H1 (cell line): Measurements from ENCODE around the gene RASL10A. TPM values are rescaled to one million over a fixed set of nuclear protein-coding genes. Genes with fewer than 3 reads are reported as not detected.

Experiments used
- CTCF ChIA-PET: fragments of 300-600 bp; sonication (Branson Sonifier 250); formaldehyde crosslinking; loops from one replicate; lab custom pipeline; 2021; ENCODE audit not compliant: partially characterized antibody; lab: Charles Lee
- POLR2A ChIA-PET: fragments of 300-600 bp; sonication (Branson Sonifier 250); formaldehyde crosslinking; loops from one replicate; lab custom pipeline; 2021; ENCODE audit warnings: inconsistent platforms; ENCODE audit not compliant: partially characterized antibody; lab: Charles Lee
- DNase-seq, 2 experiments: peaks; one replicate each; pipeline versions ENCODE4 v3.0.0 to v3.0.0-alpha.2; 2010 to 2022; ENCODE audit warnings: low spot score in 2 of 2, low read depth in 1 of 2, mixed read lengths in 1 of 2
- FAIRE-seq: peaks from 2 replicates; lab custom pipeline; 2011; peaks lifted over from hg19 to GRCh38; lab: Jason Lieb, UNC
- H2AFZ ChIP-seq: 2 replicates; pipeline ENCODE4 v1.8.1; 2012; ENCODE audit warnings: low read length, inconsistent platforms
- H2AK5ac ChIP-seq: 2 replicates; pipeline ENCODE4 v1.6.1; 2013; ENCODE audit warnings: low read depth, low read length
- H2BK120ac ChIP-seq: replicated peaks from 2 replicates; pipeline ENCODE3; 2013; ENCODE audit warnings: low read depth, low read length, inconsistent platforms
- H2BK12ac ChIP-seq: 2 replicates; pipeline ENCODE4 v1.6.1; 2013; ENCODE audit warnings: low read depth, low read length
- H2BK15ac ChIP-seq: 2 replicates; pipeline ENCODE4 v1.6.1; 2013; ENCODE audit warnings: low read length
- H2BK20ac ChIP-seq: 2 replicates; pipeline ENCODE4 v1.6.1; 2013; ENCODE audit warnings: low read length
- H2BK5ac ChIP-seq: 2 replicates; pipeline ENCODE4 v1.6.1; 2013; ENCODE audit warnings: low read depth, low read length
- H3K14ac ChIP-seq: 2 replicates; pipeline ENCODE4 v1.6.1; 2013; ENCODE audit warnings: inconsistent platforms; ENCODE audit not compliant: insufficient read length
- H3K18ac ChIP-seq: 2 replicates; pipeline ENCODE4 v1.6.1; 2013; ENCODE audit warnings: low read length; ENCODE audit errors: extremely low read depth
- H3K23ac ChIP-seq: 2 replicates; pipeline ENCODE4 v1.6.1; 2013; ENCODE audit warnings: inconsistent platforms; ENCODE audit not compliant: insufficient read length
- H3K23me2 ChIP-seq: 2 replicates; pipeline ENCODE4 v1.6.1; 2013; ENCODE audit warnings: low read depth, low read length
- H3K27ac ChIP-seq: 2 replicates; pipeline ENCODE4 v1.6.1; 2011; ENCODE audit warnings: low read depth, low read length, inconsistent platforms
- H3K27me3 ChIP-seq, 4 experiments: replicated peaks in 1 of 4; 1 replicate in 1 of 4; 2 replicates in 3 of 4; pipeline versions ENCODE4 v1.6.1 to v1.8.1; 2011 to 2013; ENCODE audit warnings: low read length in 3 of 4, mild to moderate bottlenecking in 3 of 4, inconsistent platforms in 2 of 4, mixed read lengths in 2 of 4, moderate library complexity in 1 of 4; ENCODE audit not compliant: control insufficient read depth in 3 of 4, insufficient read depth in 3 of 4; ENCODE audit errors: extremely low read depth in 1 of 4
- H3K36me3 ChIP-seq, 4 experiments: 2 replicates each; pipeline versions ENCODE4 v1.6.1 to v1.8.1; 2011 to 2013; ENCODE audit warnings: mild to moderate bottlenecking in 4 of 4, low read length in 3 of 4, moderate library complexity in 2 of 4, control low read depth in 1 of 4, inconsistent platforms in 1 of 4; ENCODE audit not compliant: insufficient read depth in 4 of 4, control insufficient read depth in 2 of 4
- H3K4ac ChIP-seq: replicated peaks from 2 replicates; pipeline ENCODE3; 2013; ENCODE audit warnings: low read length, low read depth, mixed read lengths, inconsistent platforms; ENCODE audit not compliant: insufficient read length
- H3K4me1 ChIP-seq, 4 experiments: replicated peaks in 1 of 4; 1 replicate in 1 of 4; 2 replicates in 3 of 4; pipeline versions ENCODE4 v1.6.1 to v1.8.1; 2011 to 2013; ENCODE audit warnings: low read length in 3 of 4, inconsistent platforms in 2 of 4, mixed read lengths in 1 of 4; ENCODE audit not compliant: insufficient read depth in 4 of 4, control insufficient read depth in 3 of 4
- H3K4me2 ChIP-seq, 2 experiments: 2 replicates each; pipeline versions ENCODE4 v1.6.1 to v1.8.1; 2011 to 2013; ENCODE audit warnings: low read depth in 2 of 2, low read length in 2 of 2, control low read depth in 1 of 2, inconsistent platforms in 1 of 2, mild to moderate bottlenecking in 1 of 2; ENCODE audit not compliant: insufficient read depth in 1 of 2
- H3K4me3 ChIP-seq, 4 experiments: fragments of 200-600, 300-600 bp in 1 of 4; sonication (generic), shearing (Covaris generic), sonication (Bioruptor Twin) in 1 of 4; 2 replicates each; pipeline versions ENCODE4 v1.5.1 to v1.8.1; 2011 to 2016; ENCODE audit warnings: low read length in 4 of 4, low read depth in 3 of 4, control low read depth in 2 of 4, inconsistent platforms in 2 of 4, mild to moderate bottlenecking in 2 of 4, mixed read lengths in 1 of 4, moderate library complexity in 1 of 4; ENCODE audit not compliant: insufficient read depth in 2 of 4; ENCODE audit errors: extremely low read depth in 1 of 4
- H3K56ac ChIP-seq: replicated peaks from 2 replicates; pipeline ENCODE3; 2013; ENCODE audit warnings: low read depth, mild to moderate bottlenecking, mixed read lengths, low read length, inconsistent platforms; ENCODE audit not compliant: insufficient read length
- H3K79me1 ChIP-seq: 2 replicates; pipeline ENCODE4 v1.6.1; 2013; ENCODE audit warnings: low read depth, low read length, control low read depth
- H3K79me2 ChIP-seq, 2 experiments: 2 replicates each; pipeline versions ENCODE4 v1.6.1 to v1.8.1; 2012 to 2013; ENCODE audit warnings: low read length in 2 of 2, mild to moderate bottlenecking in 2 of 2, inconsistent platforms in 1 of 2; ENCODE audit not compliant: insufficient read depth in 2 of 2, control insufficient read depth in 1 of 2
- H3K9ac ChIP-seq, 4 experiments: replicated peaks in 1 of 4; 1 replicate in 1 of 4; 2 replicates in 3 of 4; pipeline versions ENCODE4 v1.6.1 to v1.8.1; 2011 to 2013; ENCODE audit warnings: low read depth in 3 of 4, low read length in 3 of 4, control low read depth in 2 of 4, mild to moderate bottlenecking in 2 of 4, moderate library complexity in 2 of 4, inconsistent platforms in 1 of 4; ENCODE audit errors: extremely low read depth in 1 of 4
- H3K9me3 ChIP-seq, 2 experiments: 2 replicates each; pipeline versions ENCODE4 v1.6.1 to v1.8.1; 2012 to 2013; ENCODE audit warnings: mild to moderate bottlenecking in 2 of 2, moderate library complexity in 2 of 2, control low read depth in 1 of 2, inconsistent platforms in 1 of 2, low read depth in 1 of 2, low read length in 1 of 2, mixed read lengths in 1 of 2; ENCODE audit not compliant: insufficient read depth in 2 of 2
- H4K20me1 ChIP-seq, 2 experiments: replicated peaks in 1 of 2; 2 replicates each; pipeline versions ENCODE3 to v1.8.1; 2011 to 2013; ENCODE audit warnings: inconsistent platforms in 2 of 2, low read length in 2 of 2, mild to moderate bottlenecking in 1 of 2; ENCODE audit not compliant: insufficient read depth in 2 of 2, control insufficient read depth in 1 of 2
- H4K5ac ChIP-seq: 2 replicates; pipeline ENCODE4 v1.6.1; 2013; ENCODE audit warnings: low read length, low read depth, mixed read lengths, inconsistent platforms; ENCODE audit not compliant: insufficient read length
- H4K8ac ChIP-seq: 2 replicates; pipeline ENCODE4 v1.8.0; 2013; ENCODE audit warnings: mild to moderate bottlenecking, moderate library complexity, low read length, inconsistent platforms; ENCODE audit not compliant: insufficient read depth; ENCODE audit errors: extremely low read depth
- H4K91ac ChIP-seq: replicated peaks from 2 replicates; pipeline ENCODE3; 2013; ENCODE audit warnings: low read length, mixed read lengths, inconsistent platforms; ENCODE audit not compliant: insufficient read length
- JUN ChIP-seq: IDR thresholded peaks from 2 replicates; pipeline ENCODE4 v1.6.1; 2011; ENCODE audit warnings: low read depth, mild to moderate bottlenecking, improper control_type of control experiment, low read length
- WGBS, 2 experiments: shearing (Covaris generic) in 1 of 2; methylation state at CpG; one replicate each; pipeline versions ENCODE4 v1.1.6 to v1.1.7; 2013 to 2015; ENCODE audit warnings: low lambda C conversion rate in 2 of 2, mixed read lengths in 2 of 2, inconsistent platforms in 1 of 2, low coverage in 1 of 2, missing lambda C conversion rate in 1 of 2; ENCODE audit not compliant: insufficient replicate concordance in 2 of 2, insufficient coverage in 1 of 2, insufficient read length in 1 of 2; ENCODE audit errors: extremely low coverage in 1 of 2, missing lambda C conversion rate in 1 of 2; 5-methylcytosine and 5-hydroxymethylcytosine counted together
- polyA plus RNA-seq, 7 experiments: library from polyadenylated mRNA; depleted of rRNA in 3 of 7; stranded (reverse) in 5 of 7; unstranded in 2 of 7; fragments of >200 nt in 5 of 7; fragments of 200-250 nt in 2 of 7; gene quantifications; 1 replicate in 5 of 7; 2 replicates in 1 of 7; 4 replicates in 1 of 7; pipeline versions ENCODE4 v1.2.1 to v1.2.3, GENCODE V29; 2011 to 2013; ENCODE audit warnings: missing spikeins in 2 of 7, mixed read lengths in 2 of 7
- total RNA-seq: library from RNA; stranded (reverse); fragmentation: NEBNext Ultra II Directional; extraction: Animal tissue kit (Norgen Biotek cat#: 25700); gene quantifications from 2 replicates; pipeline ENCODE4 v1.2.1, GENCODE V29; 2021

Gene RASL10A
- total and polyA plus RNA-seq, 2 of the 8 experiments (the other 6 are each of a cell fraction or from before 2014, with no cell fraction given) = 1.1 to 1.5 TPM

DNA sequence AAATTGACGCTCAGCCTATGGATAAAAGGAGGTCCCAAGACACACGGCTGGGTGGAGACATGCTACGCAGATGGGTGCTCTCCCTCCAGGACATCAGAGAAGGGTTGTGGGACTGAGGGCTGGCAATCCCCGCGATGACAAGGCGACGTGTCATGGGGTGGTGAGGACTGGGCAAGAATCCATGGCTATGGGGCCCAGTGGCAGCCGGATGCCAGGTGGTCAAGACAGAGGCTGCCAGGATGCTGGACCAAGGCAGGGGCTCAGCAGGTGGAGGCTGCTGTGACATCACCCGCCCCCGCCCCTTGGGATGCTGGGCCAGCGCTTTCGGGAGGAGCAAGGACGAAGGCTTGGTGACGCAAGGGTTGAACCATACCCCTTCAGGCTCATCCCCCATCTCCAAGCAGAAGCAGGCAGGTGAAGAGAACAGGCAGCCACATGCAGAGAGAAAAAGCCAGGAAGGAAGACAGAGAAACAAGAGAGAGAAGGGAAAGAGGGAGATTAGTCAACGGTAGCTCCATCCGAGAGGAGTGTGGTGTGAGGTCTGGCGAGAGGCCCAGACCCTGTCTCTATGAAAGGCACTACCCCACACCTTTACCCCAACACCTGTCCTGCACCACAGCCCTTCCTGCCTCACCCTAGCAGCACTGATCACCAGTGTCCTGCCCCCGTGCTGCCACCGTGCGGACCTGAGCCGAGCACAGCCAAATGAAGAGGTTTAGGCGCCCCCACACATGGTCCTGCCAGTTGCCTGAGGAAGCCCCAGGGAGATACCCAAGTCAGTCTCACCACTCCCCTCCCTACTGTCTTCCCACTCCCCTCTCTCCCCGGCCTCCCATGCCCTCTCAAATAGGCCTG lies 24.1 kb upstream of the RASL10A start:
- Histone ChIP-seq H3K27me3 (no peaks in the 10 kb centered on the region), H2BK12ac (no peak overlapping the region), H3K27ac (no peak overlapping the region), H3K36me3 (peaks cover 7 to 37% (median 18%) of the 10 kb centered on the region in 4 experiments; a peak in 7 of 8 replicates), H3K4me2 (no peak overlapping the region), H2BK20ac (no peak overlapping the region), H3K18ac (no peak overlapping the region), H3K4ac (no peak overlapping the region), H4K91ac (no peak overlapping the region), H3K23me2 (no peaks in the 10 kb centered on the region), H3K14ac (no peak overlapping the region), H3K56ac (no peak overlapping the region), H2BK15ac (no peak overlapping the region), H3K9me3 (no peaks in the 10 kb centered on the region), H3K4me3 (no peak overlapping the region), H3K23ac (no peak overlapping the region), H2BK5ac (no peak overlapping the region), H3K4me1 (no peaks in the 10 kb centered on the region), H3K79me1 (no peaks in the 10 kb centered on the region), H4K5ac (no peak overlapping the region), H3K9ac (no peak overlapping the region), H4K20me1 (peaks cover 1 to 12% of the 10 kb centered on the region in 2 experiments), H3K79me2 (no peaks in the 10 kb centered on the region), H2AK5ac (no peak overlapping the region), H4K8ac (no peak overlapping the region), H2BK120ac (no peak overlapping the region), H2AFZ (no peak overlapping the region)
- no peak for FAIRE-seq
- POLR2A ChIA-PET = no interaction called here
- 91% methylated on average over 21 of the region's 23 CpGs; no CpG with 5 or more reads in 1 of the 2 experiments for WGBS, 2 experiments
- CTCF ChIA-PET = interaction anchor here (1.6 kb wide), 1 partner anchor 14 kb away, joined by 5 read pairs; no protein-coding TSS in a partner anchor
- no peak for DNase-seq
- TF ChIP-seq JUN = no peak
